HG03060 (cell line): Measurements from ENCODE around the gene HEPHL1.
"Not testable (repeated sequence)": the region's sequence is repeated elsewhere in the genome, so short reads cannot be mapped to it uniquely, and the experiment has no call there.

ENCODE experiments used
- ATAC-seq: cut with Tn5 transposase; IDR thresholded peaks from one replicate; pipeline ENCODE4 v1.9.1; 2021; ENCODE audit warnings: low read depth, moderate number of reproducible peaks; ENCODE audit not compliant: unreplicated experiment

HEPHL1 gene, protein sequence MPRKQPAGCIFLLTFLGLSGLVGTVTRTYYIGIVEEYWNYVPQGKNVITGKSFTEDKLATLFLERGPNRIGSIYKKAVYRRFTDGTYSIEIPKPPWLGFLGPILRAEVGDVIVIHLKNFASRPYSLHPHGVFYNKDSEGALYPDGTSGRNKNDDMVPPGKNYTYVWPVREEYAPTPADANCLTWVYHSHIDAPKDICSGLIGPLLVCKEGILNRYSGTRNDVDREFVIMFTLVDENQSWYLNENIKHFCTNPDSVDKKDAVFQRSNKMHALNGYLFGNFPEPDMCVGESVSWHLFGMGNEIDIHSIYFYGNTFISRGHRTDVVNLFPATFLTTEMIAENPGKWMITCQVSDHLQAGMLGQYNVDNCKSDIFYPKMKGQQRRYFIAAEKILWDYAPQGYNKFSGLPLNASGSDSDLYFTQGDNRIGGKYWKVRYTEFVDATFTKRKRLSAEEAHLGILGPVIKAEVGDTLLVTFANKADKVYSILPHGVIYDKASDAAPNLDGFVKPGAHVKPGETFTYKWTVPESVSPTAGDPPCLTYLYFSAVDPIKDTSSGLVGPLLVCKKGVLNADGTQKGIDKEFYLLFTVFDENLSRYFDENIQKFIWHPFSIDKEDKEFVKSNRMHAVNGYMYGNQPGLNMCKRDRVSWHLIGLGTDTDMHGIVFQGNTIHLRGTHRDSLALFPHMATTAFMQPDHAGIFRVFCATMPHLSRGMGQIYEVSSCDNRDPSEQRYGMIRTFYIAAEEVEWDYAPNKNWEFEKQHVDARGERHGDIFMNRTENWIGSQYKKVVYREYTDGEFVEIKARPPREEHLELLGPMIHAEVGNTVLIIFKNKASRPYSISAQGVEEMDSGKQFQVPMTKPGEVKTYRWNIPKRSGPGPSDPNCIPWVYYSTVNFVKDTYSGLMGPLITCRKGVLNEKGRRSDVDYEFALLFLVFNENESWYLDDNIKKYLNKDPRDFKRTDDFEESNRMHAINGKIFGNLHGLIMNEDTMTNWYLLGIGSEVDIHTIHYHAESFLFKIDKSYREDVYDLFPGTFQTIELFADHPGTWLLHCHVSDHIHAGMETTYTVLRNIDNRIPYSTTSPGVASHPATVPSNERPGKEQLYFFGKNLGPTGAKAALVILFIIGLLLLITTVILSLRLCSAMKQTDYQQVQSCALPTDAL

DNA sequence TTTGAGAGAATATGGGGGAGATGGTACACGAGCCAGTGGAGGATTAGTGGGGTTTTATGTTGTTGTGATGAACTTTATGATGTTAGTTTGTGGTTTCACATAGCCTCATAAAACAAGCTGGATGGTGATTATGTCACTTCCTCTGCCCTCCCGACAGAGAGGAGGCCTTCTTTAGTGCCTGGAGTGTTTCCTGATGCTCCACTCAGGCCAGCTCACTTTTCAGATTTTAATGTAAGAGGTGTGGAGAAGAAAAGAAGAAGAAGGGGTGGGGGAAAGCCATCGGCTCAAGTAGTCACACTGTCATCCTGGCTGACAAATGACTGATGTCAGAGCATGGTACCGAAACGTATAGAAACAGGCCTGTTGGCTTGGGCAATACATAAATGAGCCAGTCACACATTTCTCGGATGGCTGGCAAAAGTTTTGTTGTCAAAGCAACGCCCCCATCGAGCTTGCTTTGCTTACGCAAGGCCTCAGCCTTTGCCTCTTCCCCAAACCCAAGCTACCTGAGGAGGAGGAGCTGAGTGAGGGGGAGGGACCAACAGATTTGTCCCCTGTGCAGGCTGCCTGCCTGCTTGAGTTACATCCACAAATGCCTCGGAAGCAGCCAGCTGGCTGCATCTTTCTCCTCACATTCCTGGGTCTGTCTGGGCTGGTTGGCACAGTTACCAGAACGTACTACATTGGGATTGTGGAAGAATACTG is at the start of gene HEPHL1:
HEPHL1 (plus strand) TSS at position 578 of the 705 bp plus-strand sequence; CDS start at position 593, 15 bp downstream.
- ATAC-seq = no peak

DNA sequence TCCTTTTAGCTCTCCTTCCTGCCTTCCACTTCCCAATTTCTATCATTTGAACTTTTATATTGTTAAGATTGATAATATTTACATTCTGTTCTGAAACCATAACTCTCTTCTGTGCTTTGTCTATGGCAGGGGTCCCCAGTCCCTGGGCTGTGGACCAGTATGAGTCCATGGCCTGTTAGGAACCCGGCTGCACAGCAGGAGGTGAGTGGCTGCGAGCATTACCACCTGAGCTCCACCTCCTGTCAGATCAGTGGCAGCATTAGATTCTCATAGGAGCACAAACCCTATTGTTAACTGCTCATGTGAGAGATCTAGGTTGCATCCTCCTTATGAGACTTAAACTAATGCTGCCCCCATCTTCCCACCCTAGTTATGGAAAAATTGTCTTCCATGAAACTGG is 48.4 kb upstream of the HEPHL1 start:
- no peak for ATAC-seq

DNA sequence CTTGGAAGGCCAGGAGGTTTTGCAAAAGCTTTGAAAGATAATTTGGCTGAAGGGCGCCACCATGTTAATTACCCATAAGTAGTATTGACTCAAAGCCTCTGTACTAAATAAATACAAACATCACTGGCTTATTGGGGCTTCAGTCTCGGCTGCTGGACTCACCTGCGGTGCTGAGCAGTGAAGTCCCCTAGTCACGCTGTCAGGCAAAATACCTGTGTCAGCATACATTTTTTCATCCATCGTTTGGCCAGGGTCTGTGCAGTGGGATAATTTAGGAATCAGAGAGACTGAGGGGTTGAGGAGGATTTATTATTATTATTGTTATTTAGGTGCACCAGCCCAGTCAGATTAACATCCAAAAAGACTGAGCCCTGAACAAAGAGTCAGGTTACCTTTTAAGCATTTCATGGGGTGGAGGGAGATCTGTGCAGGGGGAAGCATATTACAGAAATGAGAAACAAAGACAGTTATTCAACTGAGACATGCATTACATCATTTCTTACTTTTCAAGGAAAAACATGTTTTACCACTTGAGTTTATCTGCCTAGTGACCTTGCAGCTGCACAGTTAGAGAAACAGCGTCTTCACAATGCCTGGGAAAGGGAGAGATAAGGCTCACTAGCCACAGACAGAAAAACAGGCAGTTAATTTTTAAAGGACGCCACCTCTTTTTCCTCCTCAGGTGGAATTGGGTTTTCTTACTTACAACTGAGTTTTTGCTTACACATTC is 47.7 kb upstream of the HEPHL1 start:
- not testable (repeated sequence) for ATAC-seq

GRCh38 chr11:93974759-93975158 is 46.4 kb upstream of the HEPHL1 start:
- no peak for ATAC-seq

- not testable (repeated sequence) for ATAC-seq
Observed at GRCh38 chr11:93976577-93977254, 44.4 kb upstream of the HEPHL1 start.

- no peak for ATAC-seq
Observed at GRCh38 chr11:93983542-93984195, 37.5 kb upstream of the HEPHL1 start.

- ATAC-seq = no peak
Observed at GRCh38 chr11:93984196-93984567, 37.0 kb upstream of the HEPHL1 start.

- ATAC-seq = no peak
Observed at GRCh38 chr11:93984936-93985335, 36.2 kb upstream of the HEPHL1 start.

DNA sequence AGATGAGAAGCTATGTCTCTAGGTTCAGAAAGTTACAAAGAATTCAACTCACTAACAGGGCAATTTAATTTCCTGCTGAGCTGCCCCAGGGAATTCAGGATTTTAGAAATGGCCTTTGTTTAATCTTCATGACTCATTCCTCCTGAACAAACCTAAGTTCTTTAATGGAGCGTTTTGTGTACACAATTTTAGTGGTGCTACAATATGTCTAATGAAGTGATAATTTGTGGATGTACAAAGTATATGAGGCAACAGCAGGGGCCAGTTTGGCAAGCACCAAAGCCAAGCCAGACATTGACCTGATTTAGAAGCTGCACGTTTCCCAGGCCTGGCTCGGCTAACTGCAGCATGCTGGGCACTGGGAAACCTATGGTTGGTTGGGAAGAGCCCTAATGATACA is 34.4 kb upstream of the HEPHL1 start:
- no peak for ATAC-seq

- ATAC-seq = no peak
Observed at GRCh38 chr11:93988455-93988854, 32.7 kb upstream of the HEPHL1 start.

DNA sequence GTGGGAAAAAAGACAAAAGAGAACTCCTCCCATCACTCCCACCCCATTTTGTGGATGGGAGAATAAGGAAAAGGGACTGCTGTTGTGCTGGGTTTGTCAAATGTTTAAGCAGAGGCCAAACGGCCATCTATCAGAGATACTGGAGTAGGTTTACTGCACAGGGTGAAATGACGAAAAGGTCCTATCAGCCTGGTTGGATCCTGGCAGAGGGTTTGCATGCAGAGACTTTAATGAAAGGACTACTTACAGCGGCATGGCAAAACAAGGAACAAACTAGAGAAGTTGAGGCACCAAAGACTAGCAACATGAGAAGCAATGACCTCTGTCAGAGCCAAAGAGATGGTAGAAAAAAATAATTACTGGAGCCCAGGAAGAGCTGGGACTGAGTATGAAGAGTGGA is 32.2 kb upstream of the HEPHL1 start:
- no peak for ATAC-seq

- no peak for ATAC-seq
Observed at GRCh38 chr11:93993747-93994146, 27.4 kb upstream of the HEPHL1 start.

GRCh38 chr11:93997741-93998140 is 23.4 kb upstream of the HEPHL1 start:
- no peak for ATAC-seq

GRCh38 chr11:94000659-94001058 is 20.5 kb upstream of the HEPHL1 start:
- ATAC-seq = no peak

GRCh38 chr11:94002226-94002625 is 18.9 kb upstream of the HEPHL1 start:
- ATAC-seq = no peak

DNA sequence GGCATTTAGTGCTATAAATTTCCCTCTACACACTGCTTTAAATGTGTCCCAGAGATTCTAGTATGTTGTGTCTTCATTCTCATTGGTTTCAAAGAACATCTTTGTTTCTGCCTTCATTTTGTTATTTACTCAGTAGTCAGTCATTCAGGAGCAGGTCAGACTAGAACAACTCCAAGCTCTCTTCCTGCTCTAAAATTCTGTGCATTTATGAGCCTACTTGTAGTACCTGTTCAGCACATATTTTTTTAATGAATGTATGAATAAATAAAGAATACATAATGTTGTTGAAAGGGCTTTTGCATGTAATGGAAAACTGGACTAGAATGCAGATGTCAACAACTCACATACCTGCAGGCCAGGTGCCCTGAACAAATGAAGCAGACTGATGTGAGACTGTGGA is 13.7 kb upstream of the HEPHL1 start:
- no peak for ATAC-seq

GRCh38 chr11:94007906-94008305 is 13.2 kb upstream of the HEPHL1 start:
- ATAC-seq = no peak

- ATAC-seq = no peak
Observed at GRCh38 chr11:94010136-94010535, 11.0 kb upstream of the HEPHL1 start.

- ATAC-seq = no peak
Observed at GRCh38 chr11:94011478-94011877, 9.7 kb upstream of the HEPHL1 start.
